ENCODE results near the gene TNFSF9.
"Not testable (repeated sequence)": the region's sequence is repeated elsewhere in the genome, so short reads cannot be mapped to it uniquely, and the experiment has no call there.

Gene TNFSF9

GRCh38 chr19:6508028-6508771 is 22.6 kb upstream of the TNFSF9 start:
- DNase-seq, result not testable (repeated sequence)

- no peak for DNase-seq
Observed at GRCh38 chr19:6509118-6509971, 21.5 kb upstream of the TNFSF9 start.

- no peak for DNase-seq
Observed at GRCh38 chr19:6510618-6511017, 20.2 kb upstream of the TNFSF9 start.

- DNase-seq, result no peak
Observed at GRCh38 chr19:6514089-6514488, 16.7 kb upstream of the TNFSF9 start.

- DNase-seq, result no peak
Observed at GRCh38 chr19:6514926-6515544, 15.8 kb upstream of the TNFSF9 start.

GRCh38 chr19:6516018-6516658 is 14.7 kb upstream of the TNFSF9 start:
- peak; percentile 11 for DNase-seq

GRCh38 chr19:6516659-6517291 is 14.1 kb upstream of the TNFSF9 start:
- DNase-seq, result peak; percentile 17

GRCh38 chr19:6518145-6518911 is 12.5 kb upstream of the TNFSF9 start:
- DNase-seq, result no peak

GRCh38 chr19:6519289-6519688 is 11.5 kb upstream of the TNFSF9 start:
- no peak for DNase-seq

GRCh38 chr19:6521718-6522646 is 8.8 kb upstream of the TNFSF9 start:
- DNase-seq, result no peak

- DNase-seq, result no peak
Observed at GRCh38 chr19:6522712-6523111, 8.1 kb upstream of the TNFSF9 start.

- DNase-seq, result no peak
Observed at GRCh38 chr19:6524311-6524710, 6.5 kb upstream of the TNFSF9 start.

- no peak for DNase-seq
Observed at GRCh38 chr19:6527893-6528543, 2.8 kb upstream of the TNFSF9 start.

- no peak for DNase-seq
Observed at GRCh38 chr19:6528544-6529121, 2.2 kb upstream of the TNFSF9 start.

- no peak for DNase-seq
Observed at GRCh38 chr19:6529351-6529750, 1.5 kb upstream of the TNFSF9 start.

GRCh38 chr19:6529937-6530385 is 865 bp upstream of the TNFSF9 start:
- DNase-seq, result no peak

- no peak for DNase-seq
Observed at GRCh38 chr19:6531163-6531955, 533 bp downstream of the TNFSF9 start.

GRCh38 chr19:6531956-6532243 is 1.1 kb downstream of the TNFSF9 start:
- DNase-seq, result no peak
